Endothelial cell of umbilical vein (primary cell): ENCODE results near the gene CYSLTR1. TPM values are rescaled to one million over a fixed set of nuclear protein-coding genes. Genes with fewer than 3 reads are reported as not detected.

Experiments used
- BruUV-seq: library from RNA; stranded (reverse); fragments of 400-500 nt; replicated peaks from 2 replicates; lab custom pipeline; 2021; lab: Mats Ljungman, UMichigan
- CTCF ChIA-PET: fragments of 300-600, 350-600 bp; sonication (Branson Sonifier 250); formaldehyde crosslinking; loops from one replicate; lab custom pipeline; 2021; ENCODE audit warnings: antibody characterized with exemption, inconsistent platforms; lab: Charles Lee
- POLR2A ChIA-PET: fragments of 300-600, 350-600 bp; sonication (Branson Sonifier 250); formaldehyde crosslinking; loops from one replicate; lab custom pipeline; 2021; ENCODE audit warnings: antibody characterized with exemption, inconsistent platforms; lab: Charles Lee
- DNase-seq: peaks from one replicate; pipeline ENCODE4 v3.0.0-alpha.2; 2011; ENCODE audit warnings: low read depth, low spot score
- FAIRE-seq: peaks from 2 replicates; lab custom pipeline; 2011; peaks lifted over from hg19 to GRCh38; lab: Jason Lieb, UNC
- H2AFZ ChIP-seq: 2 replicates; pipeline ENCODE4 v1.6.0; 2012; ENCODE audit warnings: low read depth, low read length, control low read depth, inconsistent platforms
- H3K27ac ChIP-seq: 2 replicates; pipeline ENCODE4 v1.5.1; 2011; ENCODE audit warnings: low read depth, mild to moderate bottlenecking, control low read depth, low read length, moderate library complexity; ENCODE audit not compliant: insufficient read depth
- H3K27me3 ChIP-seq, 2 experiments: 2 replicates each; pipeline versions ENCODE4 v1.6.0 to v1.6.1; 2011; ENCODE audit warnings: low read length in 2 of 2, mixed read lengths in 1 of 2; ENCODE audit not compliant: control insufficient read depth in 2 of 2, insufficient read depth in 2 of 2
- H3K36me3 ChIP-seq, 2 experiments: 2 replicates in 1 of 2; 3 replicates in 1 of 2; pipeline ENCODE4 v1.5.1; 2011; ENCODE audit warnings: low read length in 2 of 2, mild to moderate bottlenecking in 1 of 2, moderate library complexity in 1 of 2; ENCODE audit not compliant: control insufficient read depth in 2 of 2, insufficient read depth in 2 of 2; ENCODE audit errors: extremely low read depth in 1 of 2
- H3K4me1 ChIP-seq: 3 replicates; pipeline ENCODE4 v1.5.1; 2011; ENCODE audit warnings: mild to moderate bottlenecking, low read length; ENCODE audit not compliant: control insufficient read depth, insufficient read depth; ENCODE audit errors: extremely low read depth
- H3K4me2 ChIP-seq: 2 replicates; pipeline ENCODE4 v1.6.1; 2011; ENCODE audit warnings: low read length, control low read depth, mixed read lengths; ENCODE audit not compliant: insufficient read depth
- H3K4me3 ChIP-seq, 3 experiments: fragments of 200-600 bp in 1 of 3; sonication (generic), shearing (Covaris generic) in 1 of 3; replicated peaks in 1 of 3; 2 replicates each; pipeline ENCODE4 v1.5.1; 2011 to 2016; ENCODE audit warnings: control low read depth in 3 of 3, low read length in 3 of 3, mild to moderate bottlenecking in 2 of 3, inconsistent platforms in 1 of 3, low read depth in 1 of 3, moderate library complexity in 1 of 3; ENCODE audit not compliant: insufficient read depth in 1 of 3
- H3K79me2 ChIP-seq: 2 replicates; pipeline ENCODE4 v1.6.0; 2012; ENCODE audit warnings: low read length, inconsistent platforms; ENCODE audit not compliant: control insufficient read depth, insufficient read depth
- H3K9ac ChIP-seq: replicated peaks from 2 replicates; pipeline ENCODE3; 2011; ENCODE audit warnings: low read length, control low read depth; ENCODE audit not compliant: insufficient read depth; ENCODE audit errors: extremely low read depth
- H3K9me1 ChIP-seq: replicated peaks from 3 replicates; pipeline ENCODE4 v1.6.0; 2011; ENCODE audit warnings: mild to moderate bottlenecking, low read length; ENCODE audit not compliant: control insufficient read depth, insufficient read depth; ENCODE audit errors: extremely low read depth
- H3K9me3 ChIP-seq: replicated peaks from 2 replicates; pipeline ENCODE4 v1.5.1; 2012; ENCODE audit warnings: low read length, inconsistent platforms; ENCODE audit not compliant: control insufficient read depth, insufficient read depth
- H4K20me1 ChIP-seq: replicated peaks from 2 replicates; pipeline ENCODE3; 2011; ENCODE audit warnings: mild to moderate bottlenecking, low read length; ENCODE audit not compliant: control insufficient read depth, insufficient read depth; ENCODE audit errors: extremely low read depth
- CTCF ChIP-seq, 2 donors: IDR thresholded peaks; 1 replicate in 1 of 2; 2 replicates in 1 of 2; pipeline ENCODE4 v1.5.1; 2011; ENCODE audit warnings: low read length in 2 of 2, mild to moderate bottlenecking in 2 of 2, moderate library complexity in 2 of 2, control low read depth in 1 of 2, inconsistent platforms in 1 of 2, low read depth in 1 of 2; ENCODE audit not compliant: insufficient read depth in 1 of 2; ENCODE audit errors: extremely low read depth in 1 of 2
- EZH2 ChIP-seq: IDR thresholded peaks from 2 replicates; pipeline ENCODE4 v1.6.1; 2012; ENCODE audit warnings: borderline replicate concordance, low read depth, mild to moderate bottlenecking, moderate library complexity, low read length, inconsistent platforms; ENCODE audit not compliant: severe bottlenecking
- FOS ChIP-seq: IDR thresholded peaks from 2 replicates; pipeline ENCODE4 v1.6.1; 2011; ENCODE audit warnings: mild to moderate bottlenecking, low read length, moderate library complexity, borderline replicate concordance; ENCODE audit not compliant: insufficient read depth
- GATA2 ChIP-seq: IDR thresholded peaks from 2 replicates; pipeline ENCODE4 v1.7.0; 2011; ENCODE audit warnings: low read depth, mild to moderate bottlenecking, moderate library complexity, mixed read lengths, low read length; ENCODE audit not compliant: insufficient read length, insufficient read depth
- JUN ChIP-seq: IDR thresholded peaks from 2 replicates; pipeline ENCODE4 v1.6.1; 2011; ENCODE audit warnings: borderline replicate concordance, low read depth; ENCODE audit not compliant: insufficient read length, insufficient read depth
- MAX ChIP-seq: IDR thresholded peaks from 2 replicates; pipeline ENCODE4 v1.6.1; 2011; ENCODE audit not compliant: insufficient read depth, insufficient read length
- MYC ChIP-seq: IDR thresholded peaks from one replicate; pipeline ENCODE4 v1.6.1; 2011; ENCODE audit warnings: mild to moderate bottlenecking, low read depth, low read length
- POLR2A ChIP-seq: IDR thresholded peaks from 2 replicates; pipeline ENCODE4 v1.6.1; 2012; ENCODE audit warnings: low read depth, mild to moderate bottlenecking, control low read depth, low read length
- POLR2AphosphoS5 ChIP-seq: IDR thresholded peaks from 2 replicates; pipeline ENCODE4 v1.6.1; 2012; ENCODE audit warnings: low read depth, mild to moderate bottlenecking, control low read depth, low read length, moderate library complexity; ENCODE audit not compliant: insufficient read depth
- dilution Hi-C: fragments of 300-500 bp; cut with MboI; formaldehyde crosslinking; loops from one replicate; pipeline ENCODE4 v1.15.0; 2019; ENCODE audit warnings: low sequenced_read_pairs; ENCODE audit not compliant: extremely low pct_ligation_motif_present
- intact Hi-C: fragments of 100-400 bp; cut with micrococcal nuclease; formaldehyde crosslinking; loops from one replicate; pipeline ENCODE4 v1.10.0; 2022
- polyA plus RNA-seq, 4 experiments: library from polyadenylated mRNA; depleted of rRNA in 3 of 4; stranded (reverse) in 3 of 4; unstranded in 1 of 4; fragments of >200 nt; gene quantifications; 2 replicates each; pipeline versions ENCODE4 v1.2.1 to v1.2.3, GENCODE V29; 2011 to 2012; ENCODE audit warnings: missing spikeins in 1 of 4
- total RNA-seq: library from RNA; stranded (reverse); gene quantifications from 2 replicates; pipeline ENCODE4 v1.2.3, GENCODE V29; 2021

The CYSLTR1 gene
- total and polyA plus RNA-seq, 2 donors (not counting 3 experiments of a cell fraction or from before 2014, with no cell fraction given), result not detected

- no peaks in the 10 kb centered on the region for H3K9me3 ChIP-seq
- H3K4me3 ChIP-seq, result no peak overlapping the region
- no peak overlapping the region for H2AFZ ChIP-seq
- FAIRE-seq (no peak), DNase-seq (no peak)
- no peaks in the 10 kb centered on the region for H4K20me1 ChIP-seq
- H3K27ac ChIP-seq, result no peak overlapping the region
- TF ChIP-seq MYC, result no peak
- no peak for TF ChIP-seq GATA2
- TF ChIP-seq CTCF (IDR thresholded peaks at IDR 0.05; ENCODE audit: extremely low read depth in 1 of 2, insufficient read depth in 1 of 2, low read depth in 1 of 2, low read length in 2 of 2), result no peak
- TF ChIP-seq MAX, result no peak
- TF ChIP-seq EZH2, result no peak
- TF ChIP-seq POLR2AphosphoS5, result no peak
- no peak for TF ChIP-seq JUN
- no peak for TF ChIP-seq POLR2A
- TF ChIP-seq FOS, result no peak
- no peaks in the 10 kb centered on the region for H3K79me2 ChIP-seq
- ChIA-PET CTCF (no interaction called here), POLR2A (no interaction called here)
- H3K4me1 ChIP-seq, result no peaks in the 10 kb centered on the region
- no peaks in the 10 kb centered on the region for H3K27me3 ChIP-seq
- dilution Hi-C loops, result no loop called here
- H3K9me1 ChIP-seq, result no peaks in the 10 kb centered on the region
- no peaks in the 10 kb centered on the region for H3K36me3 ChIP-seq
- intact Hi-C loops, result no loop called here
- H3K4me2 ChIP-seq, result no peak overlapping the region
- no peak overlapping the region for H3K9ac ChIP-seq
- BruUV-seq, result no TSS peak
Measured at GRCh38 chrX:78377186-78377585, 49.8 kb upstream of the CYSLTR1 start.
